Kidney (tissue), 14 donors: Measurements from ENCODE around the gene ZCCHC3. TPM values are rescaled to one million over a fixed set of nuclear protein-coding genes. Genes with fewer than 3 reads are reported as not detected.

Experiments
- DNase-seq, 5 donors: peaks; one replicate each; pipeline ENCODE4 v3.0.0-alpha.2; 2013 to 2020
- FAIRE-seq: peaks from 2 replicates; lab custom pipeline; 2012; peaks lifted over from hg19 to GRCh38; lab: Jason Lieb, UNC
- H3K27ac ChIP-seq, 2 donors: one replicate each; pipeline ENCODE4 v1.7.0; 2013; ENCODE audit warnings: low read depth in 2 of 2, low read length in 2 of 2, inconsistent platforms in 1 of 2
- H3K27me3 ChIP-seq: one replicate; pipeline ENCODE4 v1.7.1; 2013; ENCODE audit warnings: low read length, inconsistent platforms; ENCODE audit not compliant: control insufficient read depth, insufficient read depth
- H3K36me3 ChIP-seq, 3 donors: one replicate each; pipeline versions ENCODE4 v1.7.0 to v1.7.1; 2013; ENCODE audit warnings: low read length in 3 of 3, control low read depth in 1 of 3, inconsistent platforms in 1 of 3; ENCODE audit not compliant: insufficient read depth in 3 of 3, control insufficient read depth in 2 of 3
- H3K4me1 ChIP-seq, 3 donors: one replicate each; pipeline versions ENCODE4 v1.7.0 to v1.7.1; 2013; ENCODE audit warnings: low read length in 3 of 3, inconsistent platforms in 1 of 3, low read depth in 1 of 3; ENCODE audit not compliant: control insufficient read depth in 2 of 3, insufficient read depth in 2 of 3
- H3K4me3 ChIP-seq, 3 donors: one replicate each; pipeline versions ENCODE4 v1.7.0 to v1.8.1; 2013; ENCODE audit warnings: low read length in 3 of 3, control low read depth in 1 of 3, inconsistent platforms in 1 of 3
- H3K9ac ChIP-seq, 3 donors: one replicate each; pipeline versions ENCODE4 v1.7.0 to v1.7.1; 2013; ENCODE audit warnings: low read length in 3 of 3, control low read depth in 1 of 3, inconsistent platforms in 1 of 3
- H3K9me3 ChIP-seq, 3 donors: one replicate each; pipeline versions ENCODE4 v1.7.0 to v1.7.1; 2013; ENCODE audit warnings: low read length in 3 of 3, control low read depth in 1 of 3, inconsistent platforms in 1 of 3; ENCODE audit not compliant: control insufficient read depth in 2 of 3, insufficient read depth in 1 of 3
- intact Hi-C: fragments of 100-400 bp; cut with DNase I; formaldehyde crosslinking; loops from one replicate; pipeline ENCODE4 v1.11.1; 2022
- polyA plus RNA-seq: library from polyadenylated mRNA; stranded (reverse); fragments of 350-450 nt; fragmentation: Illumina TruSeq; extraction: RNeasy Lipid Tissue Mini Kit (QIAGEN cat#74804); gene quantifications from one replicate; pipeline ENCODE4 v1.2.3, GENCODE V29; 2014; ENCODE audit warnings: low read depth, low replicate concordance; ENCODE audit not compliant: insufficient read depth
- total RNA-seq: library from RNA; stranded (reverse); fragmentation: NEBNext Ultra II Directional; extraction: Animal tissue kit (Norgen Biotek cat#: 25700); gene quantifications from one replicate; pipeline ENCODE4 v1.2.1, GENCODE V29; 2021
- TF ChIP-seq, protein P1 (sequence below): IDR thresholded peaks from 3 replicates; pipeline ENCODE4 v1.5.1; 2012; ENCODE audit warnings: mild to moderate bottlenecking, moderate library complexity, borderline replicate concordance; ENCODE audit not compliant: insufficient read depth; ENCODE audit errors: extremely low read depth
- donor health status: control.
- donor health status: control.
- donor health status: control.
- donor health status: control.
- donor health status: control.
- donor health status: DM: yes; HTN: yes; CAD: no.
- donor health status: Normal renal cell carcinoma (clear cell type).

ZCCHC3 gene
- total and polyA plus RNA-seq, 2 donors from 2014 or later, result 12.8 to 16.4 TPM

DNA sequence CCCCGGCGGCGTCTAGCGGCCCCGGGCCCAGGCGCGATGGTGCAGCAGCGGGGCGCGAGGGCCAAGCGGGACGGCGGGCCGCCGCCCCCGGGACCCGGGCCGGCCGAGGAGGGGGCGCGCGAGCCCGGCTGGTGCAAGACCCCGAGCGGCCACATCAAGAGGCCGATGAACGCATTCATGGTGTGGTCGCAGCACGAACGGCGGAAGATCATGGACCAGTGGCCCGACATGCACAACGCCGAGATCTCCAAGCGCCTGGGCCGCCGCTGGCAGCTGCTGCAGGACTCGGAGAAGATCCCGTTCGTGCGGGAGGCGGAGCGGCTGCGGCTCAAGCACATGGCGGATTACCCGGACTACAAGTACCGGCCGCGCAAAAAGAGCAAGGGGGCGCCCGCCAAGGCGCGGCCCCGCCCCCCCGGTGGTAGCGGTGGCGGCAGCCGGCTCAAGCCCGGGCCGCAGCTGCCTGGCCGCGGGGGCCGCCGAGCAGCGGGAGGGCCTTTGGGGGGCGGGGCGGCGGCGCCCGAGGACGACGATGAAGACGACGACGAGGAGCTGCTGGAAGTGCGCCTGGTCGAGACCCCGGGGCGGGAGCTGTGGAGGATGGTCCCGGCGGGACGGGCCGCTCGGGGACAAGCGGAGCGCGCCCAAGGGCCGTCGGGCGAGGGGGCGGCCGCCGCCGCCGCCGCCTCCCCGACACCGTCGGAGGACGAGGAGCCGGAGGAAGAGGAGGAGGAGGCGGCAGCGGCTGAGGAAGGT is 28.7 kb downstream of the ZCCHC3 start:
- no peak for FAIRE-seq
- TF ChIP-seq, protein P1, sequence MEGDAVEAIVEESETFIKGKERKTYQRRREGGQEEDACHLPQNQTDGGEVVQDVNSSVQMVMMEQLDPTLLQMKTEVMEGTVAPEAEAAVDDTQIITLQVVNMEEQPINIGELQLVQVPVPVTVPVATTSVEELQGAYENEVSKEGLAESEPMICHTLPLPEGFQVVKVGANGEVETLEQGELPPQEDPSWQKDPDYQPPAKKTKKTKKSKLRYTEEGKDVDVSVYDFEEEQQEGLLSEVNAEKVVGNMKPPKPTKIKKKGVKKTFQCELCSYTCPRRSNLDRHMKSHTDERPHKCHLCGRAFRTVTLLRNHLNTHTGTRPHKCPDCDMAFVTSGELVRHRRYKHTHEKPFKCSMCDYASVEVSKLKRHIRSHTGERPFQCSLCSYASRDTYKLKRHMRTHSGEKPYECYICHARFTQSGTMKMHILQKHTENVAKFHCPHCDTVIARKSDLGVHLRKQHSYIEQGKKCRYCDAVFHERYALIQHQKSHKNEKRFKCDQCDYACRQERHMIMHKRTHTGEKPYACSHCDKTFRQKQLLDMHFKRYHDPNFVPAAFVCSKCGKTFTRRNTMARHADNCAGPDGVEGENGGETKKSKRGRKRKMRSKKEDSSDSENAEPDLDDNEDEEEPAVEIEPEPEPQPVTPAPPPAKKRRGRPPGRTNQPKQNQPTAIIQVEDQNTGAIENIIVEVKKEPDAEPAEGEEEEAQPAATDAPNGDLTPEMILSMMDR, result no peak
- intact Hi-C loops, result no loop called here
- peaks cover 0 to 12% (median 5%) of the 10 kb centered on the region in 3 donors for H3K4me1 ChIP-seq
- H3K27me3 ChIP-seq, result no peaks in the 10 kb centered on the region
- no peaks in the 10 kb centered on the region for H3K9me3 ChIP-seq
- peak; percentile 76 to 92 (median 85) for DNase-seq
- peak overlapping the region; percentile 89 for H3K27ac ChIP-seq
- H3K36me3 ChIP-seq, result peaks cover 0 to 4% (median 2%) of the 10 kb centered on the region in 3 donors
- H3K9ac ChIP-seq, result peak overlapping the region in 2 of 3 donors; percentile 26 to 49
- H3K4me3 ChIP-seq, result peak overlapping the region; percentile 71 to 74 (median 72)

DNA sequence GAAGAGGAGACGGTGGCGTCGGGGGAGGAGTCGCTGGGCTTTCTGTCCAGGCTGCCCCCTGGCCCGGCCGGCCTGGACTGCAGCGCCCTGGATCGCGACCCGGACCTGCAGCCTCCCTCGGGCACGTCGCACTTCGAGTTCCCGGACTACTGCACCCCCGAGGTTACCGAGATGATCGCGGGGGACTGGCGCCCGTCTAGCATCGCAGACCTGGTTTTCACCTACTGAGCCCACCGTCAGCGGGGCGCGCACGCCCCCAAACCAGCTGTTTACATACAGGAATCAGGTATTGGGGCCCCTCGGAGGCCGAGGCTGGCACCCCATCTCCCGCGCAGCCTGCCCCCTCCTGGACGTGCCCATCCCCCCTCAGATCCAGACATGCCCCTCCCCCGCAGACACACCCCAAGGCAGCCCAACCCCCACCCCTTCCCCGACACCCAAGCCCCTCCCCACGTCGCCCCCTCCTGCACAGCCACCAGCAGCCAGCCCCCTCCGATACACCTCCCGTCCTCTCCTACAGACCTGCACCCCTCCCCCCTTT is 29.3 kb downstream of the ZCCHC3 start:
- H3K36me3 ChIP-seq, result peaks cover 0 to 5% (median 0%) of the 10 kb centered on the region in 3 donors
- H3K9ac ChIP-seq, result peak overlapping the region in 2 of 3 donors; percentile 26 to 49
- peak overlapping the region; percentile 71 to 72 (median 71) for H3K4me3 ChIP-seq
- FAIRE-seq (no peak), DNase-seq (no peak)
- intact Hi-C loops, result no loop called here
- H3K27ac ChIP-seq, result peak overlapping the region; percentile 89
- no peaks in the 10 kb centered on the region for H3K27me3 ChIP-seq
- TF ChIP-seq, protein P1, result no peak
- H3K9me3 ChIP-seq, result no peaks in the 10 kb centered on the region
- peaks cover 0 to 12% (median 5%) of the 10 kb centered on the region in 3 donors for H3K4me1 ChIP-seq

DNA sequence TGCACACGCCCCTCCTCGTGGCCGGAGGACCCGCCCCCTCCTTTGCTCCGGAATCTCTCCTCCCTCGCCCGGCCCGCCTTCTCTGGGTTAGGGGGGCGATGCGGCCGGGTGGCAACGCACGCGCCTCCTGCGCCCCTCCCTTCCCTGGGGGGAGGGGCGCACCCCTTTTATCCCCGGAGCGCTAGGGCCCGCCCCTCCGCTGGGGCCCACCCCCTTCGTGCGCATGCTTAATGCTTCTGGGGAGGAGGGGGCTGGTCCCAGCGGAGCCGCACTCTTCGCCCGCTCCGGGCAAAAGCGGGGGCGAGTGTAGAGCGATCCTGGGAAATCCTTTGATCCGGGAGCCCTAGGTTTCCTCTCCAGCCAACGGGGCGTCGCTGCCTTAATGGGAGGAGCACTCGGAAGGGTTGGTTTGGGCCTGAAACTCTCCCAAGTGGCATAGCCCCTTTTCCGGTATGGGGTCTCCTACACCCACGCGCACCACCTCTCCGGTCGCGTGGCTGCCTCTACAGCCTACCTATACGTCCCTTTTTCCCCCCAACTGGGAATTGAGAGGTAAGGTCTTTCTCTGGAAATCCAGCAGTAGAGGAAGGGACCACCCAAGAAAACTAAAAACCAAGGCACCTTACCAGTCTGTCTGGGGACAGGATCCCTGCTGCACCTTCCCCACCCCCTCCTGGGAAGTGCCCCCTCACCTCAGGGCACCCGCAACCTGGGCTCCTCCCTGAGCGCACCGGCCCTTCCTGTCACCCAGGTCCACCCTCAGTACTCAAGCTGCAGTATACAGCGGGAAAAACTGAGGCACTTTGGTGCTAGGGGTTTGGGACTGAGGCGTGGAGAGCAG is 30.0 kb downstream of the ZCCHC3 start:
- no peaks in the 10 kb centered on the region for H3K9me3 ChIP-seq
- H3K4me3 ChIP-seq, result peak overlapping the region; percentile 58 to 72 (median 71)
- FAIRE-seq, result no peak
- peak overlapping the region in 2 of 3 donors; percentile 6 to 77 for H3K9ac ChIP-seq
- DNase-seq, result peak; percentile 96 to 98 (median 97)
- TF ChIP-seq, protein P1, result no peak
- peaks cover 0 to 5% (median 0%) of the 10 kb centered on the region in 3 donors for H3K36me3 ChIP-seq
- no peaks in the 10 kb centered on the region for H3K27me3 ChIP-seq
- intact Hi-C loops, result no loop called here
- H3K4me1 ChIP-seq, result peaks cover 0 to 12% (median 5%) of the 10 kb centered on the region in 3 donors
- H3K27ac ChIP-seq, result peak overlapping the region; percentile 89
